WTC11 (cell line): ENCODE results near the gene MLXIP. TPM values are rescaled to one million over a fixed set of nuclear protein-coding genes. Genes with fewer than 3 reads are reported as not detected.

ENCODE experiments used
- ATAC-seq: fragments of 200-7000 bp; cut with Tn5 transposase; 2 replicates; pipeline ENCODE4 v1.10.0; 2021; ENCODE audit warnings: mild to moderate bottlenecking, moderate library complexity
- CTCF ChIA-PET: fragments of 300-600 bp; sonication (Branson Sonifier 250); formaldehyde crosslinking; loops from one replicate; lab custom pipeline; 2021; ENCODE audit warnings: antibody characterized with exemption; lab: Charles Lee
- POLR2A ChIA-PET: fragments of 350-600 bp; sonication (Branson Sonifier 250); formaldehyde crosslinking; loops from one replicate; lab custom pipeline; 2021; ENCODE audit warnings: antibody characterized with exemption; lab: Charles Lee
- DNase-seq: peaks from one replicate; pipeline ENCODE4 v3.0.0; 2021; ENCODE audit warnings: low spot score
- H3K27ac Mint-ChIP-seq: 2 replicates; pipeline ENCODE4 v1.8.0; 2021; ENCODE audit warnings: mixed read lengths
- H3K27me3 Mint-ChIP-seq: 2 replicates; pipeline ENCODE4 v1.8.0; 2021; ENCODE audit warnings: low read depth, mild to moderate bottlenecking, moderate library complexity, mixed read lengths
- H3K36me3 Mint-ChIP-seq: 2 replicates; pipeline ENCODE4 v1.8.0; 2021; ENCODE audit warnings: mixed read lengths
- H3K4me1 Mint-ChIP-seq: 2 replicates; pipeline ENCODE4 v1.8.0; 2022; ENCODE audit warnings: mixed read lengths
- H3K4me3 Mint-ChIP-seq: 2 replicates; pipeline ENCODE4 v1.8.0; 2021; ENCODE audit warnings: mild to moderate bottlenecking, moderate library complexity, mixed read lengths
- H3K9me3 Mint-ChIP-seq: 2 replicates; pipeline ENCODE4 v1.8.0; 2021; ENCODE audit warnings: mixed read lengths
- CREM ChIP-seq: sonication (generic); formaldehyde crosslinking; IDR thresholded peaks from 2 replicates; pipeline ENCODE4 v1.8.1; 2022; ENCODE audit warnings: mild to moderate bottlenecking, missing genetic modification reagents, moderate library complexity
- ETV6 ChIP-seq: sonication (generic); formaldehyde crosslinking; IDR thresholded peaks from 2 replicates; pipeline ENCODE4 v1.8.1; 2022; ENCODE audit warnings: mild to moderate bottlenecking, missing genetic modification reagents
- FOXJ3 ChIP-seq: sonication (generic); formaldehyde crosslinking; IDR thresholded peaks from 2 replicates; pipeline ENCODE4 v1.9.0; 2021; ENCODE audit warnings: missing genetic modification reagents, mild to moderate bottlenecking, borderline replicate concordance
- FOXK1 ChIP-seq: sonication (generic); formaldehyde crosslinking; IDR thresholded peaks from 2 replicates; pipeline ENCODE4 v1.8.0; 2022; ENCODE audit warnings: mild to moderate bottlenecking, moderate library complexity, missing genetic modification reagents
- GRHL2 ChIP-seq: fragments of 250-450 bp; sonication (Bioruptor Pico); IDR thresholded peaks from 2 replicates; pipeline ENCODE4 v1.8.0; 2022; ENCODE audit warnings: mild to moderate bottlenecking, moderate library complexity; ENCODE audit not compliant: insufficient replicate concordance, severe bottlenecking
- GTF2I ChIP-seq: fragments of 250-450 bp; sonication (Bioruptor Pico); conservative IDR thresholded peaks from 2 replicates; pipeline ENCODE4 v1.4.0; 2021; ENCODE audit warnings: mild to moderate bottlenecking
- HMGA2 ChIP-seq: fragments of 250-450 bp; sonication (Bioruptor Pico); IDR thresholded peaks from 2 replicates; pipeline ENCODE4 v1.4.0; 2021; ENCODE audit warnings: mild to moderate bottlenecking, moderate library complexity
- NFE2L1 ChIP-seq: sonication (generic); formaldehyde crosslinking; IDR thresholded peaks from 2 replicates; pipeline ENCODE4 v1.8.1; 2023; ENCODE audit warnings: missing genetic modification reagents
- OVOL2 ChIP-seq: fragments of 250-450 bp; sonication (Bioruptor Pico); IDR thresholded peaks from 2 replicates; pipeline ENCODE4 v1.9.0; 2021; ENCODE audit warnings: mild to moderate bottlenecking, borderline replicate concordance
- PRDM15 ChIP-seq: sonication (generic); formaldehyde crosslinking; IDR thresholded peaks from 2 replicates; pipeline ENCODE4 v1.8.0; 2022; ENCODE audit warnings: missing genetic modification reagents
- PREB ChIP-seq: sonication (generic); formaldehyde crosslinking; IDR thresholded peaks from 2 replicates; pipeline ENCODE4 v1.8.1; 2022; ENCODE audit warnings: mild to moderate bottlenecking, missing genetic modification reagents, moderate library complexity, borderline replicate concordance
- PRRX2 ChIP-seq: fragments of 250-450 bp; sonication (Bioruptor Pico); IDR thresholded peaks from 2 replicates; pipeline ENCODE4 v1.8.0; 2021; ENCODE audit warnings: mild to moderate bottlenecking
- SMAD3 ChIP-seq: sonication (generic); formaldehyde crosslinking; IDR thresholded peaks from 2 replicates; pipeline ENCODE4 v1.8.0; 2022; ENCODE audit warnings: missing genetic modification reagents, mild to moderate bottlenecking, borderline replicate concordance
- TCF7 ChIP-seq: sonication (generic); formaldehyde crosslinking; IDR thresholded peaks from 2 replicates; pipeline ENCODE4 v1.8.0; 2022; ENCODE audit warnings: mild to moderate bottlenecking, low read depth, missing genetic modification reagents, moderate library complexity
- TEAD1 ChIP-seq: sonication (generic); formaldehyde crosslinking; IDR thresholded peaks from 2 replicates; pipeline ENCODE4 v1.8.0; 2022; ENCODE audit warnings: mild to moderate bottlenecking, missing genetic modification reagents
- USF2 ChIP-seq: sonication (generic); formaldehyde crosslinking; IDR thresholded peaks from 2 replicates; pipeline ENCODE4 v1.8.1; 2023; ENCODE audit warnings: mild to moderate bottlenecking, missing genetic modification reagents, moderate library complexity
- ZNF232 ChIP-seq: sonication (generic); formaldehyde crosslinking; IDR thresholded peaks from 2 replicates; pipeline ENCODE4 v1.8.0; 2022; ENCODE audit warnings: mild to moderate bottlenecking, missing genetic modification reagents
- ZNF317 ChIP-seq: sonication (generic); formaldehyde crosslinking; IDR thresholded peaks from 2 replicates; pipeline ENCODE4 v1.8.1; 2023; ENCODE audit warnings: low read depth, mild to moderate bottlenecking, moderate library complexity, missing genetic modification reagents, borderline replicate concordance
- total RNA-seq: library from RNA; stranded (reverse); gene quantifications from 3 replicates; pipeline ENCODE4 v1.2.3, GENCODE V29; 2021
- TF ChIP-seq, protein P1 (sequence below): fragments of 250-450 bp; sonication (Bioruptor Pico); conservative IDR thresholded peaks from 2 replicates; pipeline ENCODE4 v1.9.0; 2021; ENCODE audit warnings: mild to moderate bottlenecking
- TF ChIP-seq, protein P2 (sequence below): sonication (generic); formaldehyde crosslinking; IDR thresholded peaks from 2 replicates; pipeline ENCODE4 v1.8.0; 2022; ENCODE audit warnings: mild to moderate bottlenecking, missing genetic modification reagents
- TF ChIP-seq, protein P3 (sequence below): sonication (generic); formaldehyde crosslinking; IDR thresholded peaks from 2 replicates; pipeline ENCODE4 v1.8.0; 2023; ENCODE audit warnings: mild to moderate bottlenecking, missing genetic modification reagents

Gene MLXIP
- total RNA-seq, 1 experiment from 2014 or later = 49.4 TPM

GRCh38 chr12:122111089-122111641 is 32.6 kb downstream of the MLXIP start:
- ATAC-seq (no peak), DNase-seq (no peak)
- H3K4me3 Mint-ChIP-seq = no peak overlapping the region
- no peaks in the 10 kb centered on the region for H3K36me3 Mint-ChIP-seq
- TF ChIP-seq HMGA2 (CRISPR knock-in tag) (no peak), USF2 (CRISPR knock-in tag) (no peak), PRDM15 (no peak), TEAD1 (no peak), FOXJ3 (CRISPR knock-in tag) (no peak), GRHL2 (no peak)
- H3K27me3 Mint-ChIP-seq = no peaks in the 10 kb centered on the region
- H3K9me3 Mint-ChIP-seq = no peaks in the 10 kb centered on the region
- no peak overlapping the region for H3K27ac Mint-ChIP-seq
- POLR2A ChIA-PET = interaction anchor here (1.3 kb wide), 1 partner anchor 57 kb away, joined by 3 read pairs; no protein-coding TSS in a partner anchor
- H3K4me1 Mint-ChIP-seq = peaks cover 11% of the 10 kb centered on the region
- CTCF ChIA-PET = interaction anchor here (1.3 kb wide), 1 partner anchor 57 kb away, joined by 5 read pairs; no protein-coding TSS in a partner anchor

DNA sequence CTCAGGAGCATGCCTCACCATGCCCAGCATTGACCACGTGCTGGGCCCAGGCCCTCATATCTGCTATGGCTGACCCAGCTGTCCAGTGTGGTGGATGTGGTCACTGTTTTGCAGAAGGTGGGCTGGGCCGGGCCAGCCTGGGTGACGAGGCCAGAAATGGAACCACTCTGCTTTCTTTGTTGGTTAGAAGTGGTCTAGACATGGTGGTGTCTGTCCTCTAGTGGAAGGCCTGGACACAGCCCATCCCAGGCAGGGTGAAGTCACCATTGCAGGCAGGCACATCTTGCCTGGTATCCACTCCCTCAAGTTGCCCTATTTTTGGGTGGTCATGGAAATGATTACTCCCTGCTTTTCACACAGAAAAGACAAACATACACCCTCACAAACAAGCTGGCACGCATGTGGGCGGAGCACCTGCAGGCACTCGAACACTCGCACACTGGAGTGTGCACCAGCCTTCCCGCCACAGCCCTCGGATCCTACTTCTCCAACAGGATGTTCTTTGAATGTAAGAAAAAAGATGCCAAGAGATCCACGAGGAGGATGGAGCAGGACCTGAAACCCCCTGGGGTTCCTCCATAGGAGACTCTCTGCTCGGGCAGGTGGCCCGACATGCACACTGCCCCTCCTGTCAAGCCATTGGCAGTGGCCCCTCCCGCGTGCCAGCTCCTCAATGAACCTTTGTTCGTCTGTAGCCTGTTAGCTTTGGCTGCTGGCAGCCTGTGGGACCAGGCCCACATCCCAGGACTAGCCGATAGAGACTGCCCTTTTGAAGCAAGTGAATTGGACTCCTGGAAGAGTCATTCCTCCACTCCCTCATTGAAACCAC is 38.4 kb downstream of the MLXIP start:
- H3K36me3 Mint-ChIP-seq = no peaks in the 10 kb centered on the region
- CTCF ChIA-PET = interaction anchor here (2.1 kb wide), 1 partner anchor 14 kb away, joined by 5 read pairs; no protein-coding TSS in a partner anchor
- H3K4me3 Mint-ChIP-seq = no peak overlapping the region
- H3K9me3 Mint-ChIP-seq = no peaks in the 10 kb centered on the region
- H3K27ac Mint-ChIP-seq = no peak overlapping the region
- peaks cover 5% of the 10 kb centered on the region for H3K4me1 Mint-ChIP-seq
- H3K27me3 Mint-ChIP-seq = no peaks in the 10 kb centered on the region
- no peak for DNase-seq
- ATAC-seq = no peak
- POLR2A ChIA-PET = no interaction called here
- TF ChIP-seq FOXK1 (CRISPR knock-in tag) (no peak), PRRX2 (CRISPR knock-in tag) (no peak), TCF7 (no peak), ETV6 (no peak), ZNF317 (CRISPR knock-in tag) (no peak), OVOL2 (CRISPR knock-in tag) (no peak), NFE2L1 (CRISPR knock-in tag) (no peak), CREM (CRISPR knock-in tag) (no peak), GTF2I (CRISPR knock-in tag) (no peak), ZNF232 (CRISPR knock-in tag) (no peak), PREB (CRISPR knock-in tag) (no peak), SMAD3 (CRISPR knock-in tag) (no peak)
- TF ChIP-seq, protein P1, sequence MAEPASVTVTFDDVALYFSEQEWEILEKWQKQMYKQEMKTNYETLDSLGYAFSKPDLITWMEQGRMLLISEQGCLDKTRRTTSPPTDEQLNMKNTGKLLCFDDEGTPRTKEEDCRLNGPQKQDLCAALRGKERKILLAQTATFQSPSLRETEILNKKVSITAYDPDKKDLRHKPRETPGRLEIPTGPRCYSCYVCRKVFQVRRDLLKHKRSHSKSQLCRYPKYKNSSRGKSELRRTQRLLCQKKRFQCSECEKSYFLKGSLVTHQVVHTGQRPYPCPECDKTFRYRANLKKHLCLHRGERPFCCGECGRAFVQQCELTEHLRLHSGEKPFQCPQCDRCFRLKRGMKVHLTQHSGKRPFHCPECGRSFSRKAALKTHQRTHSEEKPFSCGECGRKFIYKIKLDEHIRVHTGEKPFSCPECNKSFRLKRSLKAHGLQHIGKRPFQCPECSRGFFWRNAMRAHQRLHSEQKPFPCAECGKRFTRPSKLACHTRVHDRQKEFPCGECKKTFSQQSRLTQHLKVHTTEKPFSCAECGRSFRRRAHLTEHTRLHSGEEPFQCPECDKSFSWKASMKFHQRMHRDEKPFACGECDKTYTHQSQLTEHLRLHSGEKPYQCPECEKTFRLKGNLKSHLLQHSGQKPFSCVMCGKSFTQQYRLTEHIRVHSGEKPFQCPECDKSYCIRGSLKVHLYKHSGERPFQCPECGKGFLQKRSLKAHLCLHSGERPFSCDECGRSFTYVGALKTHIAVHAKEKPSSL (CRISPR knock-in tag) = no peak
- TF ChIP-seq, protein P2, sequence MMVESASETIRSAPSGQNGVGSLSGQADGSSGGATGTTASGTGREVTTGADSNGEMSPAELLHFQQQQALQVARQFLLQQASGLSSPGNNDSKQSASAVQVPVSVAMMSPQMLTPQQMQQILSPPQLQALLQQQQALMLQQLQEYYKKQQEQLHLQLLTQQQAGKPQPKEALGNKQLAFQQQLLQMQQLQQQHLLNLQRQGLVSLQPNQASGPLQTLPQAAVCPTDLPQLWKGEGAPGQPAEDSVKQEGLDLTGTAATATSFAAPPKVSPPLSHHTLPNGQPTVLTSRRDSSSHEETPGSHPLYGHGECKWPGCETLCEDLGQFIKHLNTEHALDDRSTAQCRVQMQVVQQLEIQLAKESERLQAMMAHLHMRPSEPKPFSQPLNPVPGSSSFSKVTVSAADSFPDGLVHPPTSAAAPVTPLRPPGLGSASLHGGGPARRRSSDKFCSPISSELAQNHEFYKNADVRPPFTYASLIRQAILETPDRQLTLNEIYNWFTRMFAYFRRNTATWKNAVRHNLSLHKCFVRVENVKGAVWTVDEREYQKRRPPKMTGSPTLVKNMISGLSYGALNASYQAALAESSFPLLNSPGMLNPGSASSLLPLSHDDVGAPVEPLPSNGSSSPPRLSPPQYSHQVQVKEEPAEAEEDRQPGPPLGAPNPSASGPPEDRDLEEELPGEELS (CRISPR knock-in tag) = no peak
- TF ChIP-seq, protein P3, sequence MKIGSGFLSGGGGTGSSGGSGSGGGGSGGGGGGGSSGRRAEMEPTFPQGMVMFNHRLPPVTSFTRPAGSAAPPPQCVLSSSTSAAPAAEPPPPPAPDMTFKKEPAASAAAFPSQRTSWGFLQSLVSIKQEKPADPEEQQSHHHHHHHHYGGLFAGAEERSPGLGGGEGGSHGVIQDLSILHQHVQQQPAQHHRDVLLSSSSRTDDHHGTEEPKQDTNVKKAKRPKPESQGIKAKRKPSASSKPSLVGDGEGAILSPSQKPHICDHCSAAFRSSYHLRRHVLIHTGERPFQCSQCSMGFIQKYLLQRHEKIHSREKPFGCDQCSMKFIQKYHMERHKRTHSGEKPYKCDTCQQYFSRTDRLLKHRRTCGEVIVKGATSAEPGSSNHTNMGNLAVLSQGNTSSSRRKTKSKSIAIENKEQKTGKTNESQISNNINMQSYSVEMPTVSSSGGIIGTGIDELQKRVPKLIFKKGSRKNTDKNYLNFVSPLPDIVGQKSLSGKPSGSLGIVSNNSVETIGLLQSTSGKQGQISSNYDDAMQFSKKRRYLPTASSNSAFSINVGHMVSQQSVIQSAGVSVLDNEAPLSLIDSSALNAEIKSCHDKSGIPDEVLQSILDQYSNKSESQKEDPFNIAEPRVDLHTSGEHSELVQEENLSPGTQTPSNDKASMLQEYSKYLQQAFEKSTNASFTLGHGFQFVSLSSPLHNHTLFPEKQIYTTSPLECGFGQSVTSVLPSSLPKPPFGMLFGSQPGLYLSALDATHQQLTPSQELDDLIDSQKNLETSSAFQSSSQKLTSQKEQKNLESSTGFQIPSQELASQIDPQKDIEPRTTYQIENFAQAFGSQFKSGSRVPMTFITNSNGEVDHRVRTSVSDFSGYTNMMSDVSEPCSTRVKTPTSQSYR (CRISPR knock-in tag) = no peak
